K562 treated with DMSO at 1 percent for 4 hours (cell line): ENCODE measurements around the gene RFESD. TPM values are rescaled to one million over a fixed set of nuclear protein-coding genes. Genes with fewer than 3 reads are reported as not detected.

Experiments
- total RNA-seq: library from RNA; unstranded; fragments of 300-600 nt; gene quantifications from 2 replicates; pipeline ENCODE4 v1.2.3, GENCODE V29; 2022; ENCODE audit not compliant: insufficient read depth

The RFESD gene
- 16.9 and 24.9 TPM in 2 replicates for total RNA-seq

GRCh38 chr5:95646569-95647431, at the start of gene RFESD:
Gene RFESD, plus strand, starts transcription at chr5:95646777. Its CDS starts 5,495 bp downstream, at chr5:95652272.

GRCh38 chr5:95620030-95620869, 26.3 kb upstream of the RFESD start, which contains the start of gene GPR150:
Gene GPR150, plus strand, starts transcription at chr5:95620087. Its CDS starts 189 bp downstream, at chr5:95620276.

GRCh38 chr5:95682891-95683290, 36.3 kb downstream of the RFESD start, which contains the start of gene SPATA9:
Gene SPATA9, minus strand, starts transcription at chr5:95682991. Its CDS starts 137 bp downstream, at chr5:95682854.

Other genes starting within 250 kb of the RFESD start
- 16.9 and 21.5 TPM in 2 replicates for gene SKIC3, start 91.8 kb upstream of the RFESD start, total RNA-seq
- gene ARSK, start 91.7 kb upstream of the RFESD start, total RNA-seq = 5.3 and 6.3 TPM in 2 replicates
- not detected in 2 replicates for gene GPR150, start 26.7 kb upstream of the RFESD start, total RNA-seq
- not detected in 2 replicates for gene SPATA9, start 36.2 kb downstream of the RFESD start, total RNA-seq
- 49.5 and 61.7 TPM in 2 replicates for gene RHOBTB3, start 84.6 kb downstream of the RFESD start, total RNA-seq
- 32.5 and 36.3 TPM in 2 replicates for gene GLRX, start 175.9 kb downstream of the RFESD start, total RNA-seq